Stomach (tissue), 4 donors: Measurements from ENCODE around the gene GGA1.

Experiments
- EP300 ChIP-seq: sonication (generic); formaldehyde crosslinking; IDR thresholded peaks from one replicate; pipeline ENCODE4 v1.6.1; 2017; ENCODE audit warnings: antibody characterized with exemption
- TF ChIP-seq, protein P1 (sequence below), 7 experiments: fragments of 450-650 bp in 4 of 7; fragments of 200-600 bp in 3 of 7; sonication (generic) in 3 of 7; IDR thresholded peaks; one replicate each; pipeline ENCODE4 v1.5.1; 2016 to 2019; ENCODE audit warnings: antibody characterized with exemption in 7 of 7, control low read depth in 2 of 7, mild to moderate bottlenecking in 1 of 7

DNA sequence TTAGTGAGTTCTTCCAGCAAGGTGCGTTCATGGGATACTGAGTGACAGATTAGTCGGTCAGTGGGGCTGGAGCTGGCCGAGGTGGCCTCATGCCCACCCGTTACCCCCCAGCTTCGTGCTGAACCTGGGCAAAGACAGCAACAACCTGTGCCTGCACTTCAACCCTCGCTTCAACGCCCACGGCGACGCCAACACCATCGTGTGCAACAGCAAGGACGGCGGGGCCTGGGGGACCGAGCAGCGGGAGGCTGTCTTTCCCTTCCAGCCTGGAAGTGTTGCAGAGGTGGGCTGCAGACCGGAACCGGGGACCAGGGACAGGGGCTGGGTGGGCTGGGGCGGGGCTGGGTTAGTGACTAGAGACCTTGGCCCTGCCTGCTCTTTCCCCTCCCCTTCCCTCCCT lies 69.7 kb downstream of the GGA1 start:
- TF ChIP-seq, protein P1, sequence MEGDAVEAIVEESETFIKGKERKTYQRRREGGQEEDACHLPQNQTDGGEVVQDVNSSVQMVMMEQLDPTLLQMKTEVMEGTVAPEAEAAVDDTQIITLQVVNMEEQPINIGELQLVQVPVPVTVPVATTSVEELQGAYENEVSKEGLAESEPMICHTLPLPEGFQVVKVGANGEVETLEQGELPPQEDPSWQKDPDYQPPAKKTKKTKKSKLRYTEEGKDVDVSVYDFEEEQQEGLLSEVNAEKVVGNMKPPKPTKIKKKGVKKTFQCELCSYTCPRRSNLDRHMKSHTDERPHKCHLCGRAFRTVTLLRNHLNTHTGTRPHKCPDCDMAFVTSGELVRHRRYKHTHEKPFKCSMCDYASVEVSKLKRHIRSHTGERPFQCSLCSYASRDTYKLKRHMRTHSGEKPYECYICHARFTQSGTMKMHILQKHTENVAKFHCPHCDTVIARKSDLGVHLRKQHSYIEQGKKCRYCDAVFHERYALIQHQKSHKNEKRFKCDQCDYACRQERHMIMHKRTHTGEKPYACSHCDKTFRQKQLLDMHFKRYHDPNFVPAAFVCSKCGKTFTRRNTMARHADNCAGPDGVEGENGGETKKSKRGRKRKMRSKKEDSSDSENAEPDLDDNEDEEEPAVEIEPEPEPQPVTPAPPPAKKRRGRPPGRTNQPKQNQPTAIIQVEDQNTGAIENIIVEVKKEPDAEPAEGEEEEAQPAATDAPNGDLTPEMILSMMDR (IDR thresholded peaks at IDR 0.05), result no peak
- TF ChIP-seq EP300, result no peak
